OCI-LY7 (cell line): ENCODE measurements around the gene GSC2.

Source experiments
- CTCF ChIP-seq: fragments of 200-600 bp; sonication (generic); conservative IDR thresholded peaks from 2 replicates; pipeline ENCODE4 v1.5.1; 2014; ENCODE audit warnings: mild to moderate bottlenecking, antibody characterized with exemption, low read length, moderate library complexity, mixed read lengths
- EZH2phosphoT487 ChIP-seq: fragments of 200-600 bp; sonication (generic); IDR thresholded peaks from 2 replicates; pipeline ENCODE4 v1.6.1; 2018; ENCODE audit warnings: low read depth, borderline replicate concordance, mild to moderate bottlenecking, mixed run types, antibody characterized with exemption, low read length, moderate library complexity, mixed read lengths

- TF ChIP-seq CTCF (no peak), EZH2phosphoT487 (no peak)
These were observed 6.9 kb downstream of the GSC2 start for GRCh38 chr22:19143212-19143611.
